Nephron progenitor cell (in vitro differentiated cells): ENCODE measurements around the gene FOXP1.

Source experiments
- DNase-seq: peaks from one replicate; pipeline ENCODE4 v3.0.0; 2021
- H3K27ac Mint-ChIP-seq: 2 replicates; pipeline ENCODE4 v1.8.0; 2021; ENCODE audit warnings: mild to moderate bottlenecking, moderate library complexity, mixed read lengths
- H3K27me3 Mint-ChIP-seq: 2 replicates; pipeline ENCODE4 v1.8.0; 2021; ENCODE audit warnings: mild to moderate bottlenecking, low read depth, mixed read lengths; ENCODE audit not compliant: poor library complexity
- H3K36me3 Mint-ChIP-seq: 2 replicates; pipeline ENCODE4 v1.8.0; 2021; ENCODE audit warnings: low read depth, mixed read lengths
- H3K4me1 Mint-ChIP-seq: 2 replicates; pipeline ENCODE4 v1.8.0; 2021; ENCODE audit warnings: mixed read lengths
- H3K4me3 Mint-ChIP-seq: 2 replicates; pipeline ENCODE4 v1.8.0; 2021; ENCODE audit warnings: mild to moderate bottlenecking, moderate library complexity, mixed read lengths
- H3K9me3 Mint-ChIP-seq: 2 replicates; pipeline ENCODE4 v1.8.0; 2021; ENCODE audit warnings: mild to moderate bottlenecking, moderate library complexity, mixed read lengths
- TF ChIP-seq, protein P1 (sequence below): fragments of 200-600 bp; sonication (generic); IDR thresholded peaks from 2 replicates; pipeline ENCODE4 v1.5.0; 2021; ENCODE audit warnings: antibody characterized with exemption

Gene FOXP1

GRCh38 chr3:71099997-71100719 is 483.4 kb downstream of the FOXP1 start:
- DNase-seq, result no peak
- peaks cover 53% of the 10 kb centered on the region for H3K4me1 Mint-ChIP-seq
- TF ChIP-seq, protein P1, sequence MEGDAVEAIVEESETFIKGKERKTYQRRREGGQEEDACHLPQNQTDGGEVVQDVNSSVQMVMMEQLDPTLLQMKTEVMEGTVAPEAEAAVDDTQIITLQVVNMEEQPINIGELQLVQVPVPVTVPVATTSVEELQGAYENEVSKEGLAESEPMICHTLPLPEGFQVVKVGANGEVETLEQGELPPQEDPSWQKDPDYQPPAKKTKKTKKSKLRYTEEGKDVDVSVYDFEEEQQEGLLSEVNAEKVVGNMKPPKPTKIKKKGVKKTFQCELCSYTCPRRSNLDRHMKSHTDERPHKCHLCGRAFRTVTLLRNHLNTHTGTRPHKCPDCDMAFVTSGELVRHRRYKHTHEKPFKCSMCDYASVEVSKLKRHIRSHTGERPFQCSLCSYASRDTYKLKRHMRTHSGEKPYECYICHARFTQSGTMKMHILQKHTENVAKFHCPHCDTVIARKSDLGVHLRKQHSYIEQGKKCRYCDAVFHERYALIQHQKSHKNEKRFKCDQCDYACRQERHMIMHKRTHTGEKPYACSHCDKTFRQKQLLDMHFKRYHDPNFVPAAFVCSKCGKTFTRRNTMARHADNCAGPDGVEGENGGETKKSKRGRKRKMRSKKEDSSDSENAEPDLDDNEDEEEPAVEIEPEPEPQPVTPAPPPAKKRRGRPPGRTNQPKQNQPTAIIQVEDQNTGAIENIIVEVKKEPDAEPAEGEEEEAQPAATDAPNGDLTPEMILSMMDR, result no peak
- no peaks in the 10 kb centered on the region for H3K27me3 Mint-ChIP-seq
- no peak overlapping the region for H3K4me3 Mint-ChIP-seq
- no peaks in the 10 kb centered on the region for H3K9me3 Mint-ChIP-seq
- peaks cover 6% of the 10 kb centered on the region for H3K36me3 Mint-ChIP-seq
- H3K27ac Mint-ChIP-seq, result no peak overlapping the region

- Mint-ChIP-seq H3K36me3 (peaks cover 18% of the 10 kb centered on the region), H3K9me3 (no peaks in the 10 kb centered on the region), H3K27me3 (no peaks in the 10 kb centered on the region), H3K27ac (no peak overlapping the region), H3K4me3 (no peak overlapping the region), H3K4me1 (peaks cover 33% of the 10 kb centered on the region)
- DNase-seq, result no peak
- TF ChIP-seq, protein P1, result no peak
Measured at GRCh38 chr3:71097557-71097956, 486.0 kb downstream of the FOXP1 start.

DNA sequence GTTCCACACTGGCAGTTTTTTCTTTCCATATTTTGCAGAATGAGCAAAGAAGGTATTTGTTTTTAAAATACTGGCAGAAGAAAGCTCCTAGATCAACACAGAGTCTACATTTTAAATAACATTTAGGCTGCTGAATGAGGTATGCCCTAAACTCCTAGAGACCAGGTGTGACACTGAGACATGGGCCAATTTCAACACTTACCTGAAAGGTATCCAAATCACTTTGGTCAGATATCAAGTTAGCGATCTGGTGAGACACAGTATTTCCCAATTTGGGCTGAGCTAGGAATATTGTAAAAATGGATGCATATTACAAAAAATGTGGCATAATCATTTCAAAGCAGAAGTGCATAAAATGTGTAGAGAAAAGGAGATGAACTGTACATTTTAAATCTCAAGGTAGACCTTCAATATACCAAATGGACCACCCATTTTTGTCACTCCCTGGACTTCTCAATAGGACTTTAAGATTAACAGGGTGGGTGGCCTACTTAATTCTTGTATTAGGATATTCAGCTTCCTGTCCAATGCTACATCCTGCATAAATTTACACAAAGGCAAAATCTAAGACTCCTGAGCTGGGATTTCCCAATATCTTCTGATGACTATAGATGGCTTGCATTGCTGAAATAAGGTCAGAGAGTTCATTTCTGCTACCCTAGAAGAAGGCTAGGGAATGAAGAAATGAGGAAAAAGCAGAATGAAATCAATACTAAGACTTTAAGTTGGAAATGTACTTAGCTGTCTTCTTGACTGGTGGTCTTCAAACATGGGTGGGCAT is 487.8 kb downstream of the FOXP1 start:
- Mint-ChIP-seq H3K27me3 (no peaks in the 10 kb centered on the region), H3K36me3 (peaks cover 24% of the 10 kb centered on the region), H3K4me1 (peaks cover 23% of the 10 kb centered on the region), H3K4me3 (no peak overlapping the region), H3K9me3 (no peaks in the 10 kb centered on the region), H3K27ac (no peak overlapping the region)
- TF ChIP-seq, protein P1, result no peak
- DNase-seq, result no peak

- no peak overlapping the region for H3K4me3 Mint-ChIP-seq
- no peak overlapping the region for H3K27ac Mint-ChIP-seq
- H3K27me3 Mint-ChIP-seq, result no peaks in the 10 kb centered on the region
- H3K36me3 Mint-ChIP-seq, result peaks cover 30% of the 10 kb centered on the region
- no peak for DNase-seq
- TF ChIP-seq, protein P1, result no peak
- peaks cover 16% of the 10 kb centered on the region for H3K4me1 Mint-ChIP-seq
- H3K9me3 Mint-ChIP-seq, result no peaks in the 10 kb centered on the region
Measured at GRCh38 chr3:71094658-71095209, 488.8 kb downstream of the FOXP1 start.

DNA sequence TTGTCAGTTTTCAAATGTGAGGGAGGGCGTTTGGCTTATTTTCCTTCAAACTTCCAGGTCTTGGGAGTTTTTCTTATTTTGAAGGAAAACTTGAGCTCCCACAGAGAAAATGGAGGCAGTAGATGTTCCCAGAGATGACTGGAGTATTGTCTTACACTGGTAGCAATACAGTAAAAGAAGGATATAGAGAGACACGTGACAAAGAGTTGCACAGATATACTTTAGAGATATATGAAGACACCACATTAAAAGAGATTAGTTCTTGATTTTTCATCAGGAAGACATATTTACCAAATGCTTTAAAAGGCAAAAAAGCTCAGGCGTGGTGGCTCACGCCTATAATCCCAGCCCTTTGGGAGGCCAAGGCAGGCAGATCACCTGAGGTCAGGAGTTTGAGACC is 490.9 kb downstream of the FOXP1 start:
- H3K27ac Mint-ChIP-seq, result no peak overlapping the region
- no peak overlapping the region for H3K4me3 Mint-ChIP-seq
- H3K27me3 Mint-ChIP-seq, result no peaks in the 10 kb centered on the region
- TF ChIP-seq, protein P1, result no peak
- H3K4me1 Mint-ChIP-seq, result peaks cover 13% of the 10 kb centered on the region
- H3K9me3 Mint-ChIP-seq, result no peaks in the 10 kb centered on the region
- H3K36me3 Mint-ChIP-seq, result peaks cover 39% of the 10 kb centered on the region
- DNase-seq, result no peak
